Kidney (tissue), 14 donors: ENCODE data around the gene LDB1. TPM values are rescaled to one million over a fixed set of nuclear protein-coding genes. Genes with fewer than 3 reads are reported as not detected.

ENCODE experiments used
- DNase-seq, 5 donors: peaks; one replicate each; pipeline ENCODE4 v3.0.0-alpha.2; 2013 to 2020
- FAIRE-seq: peaks from 2 replicates; lab custom pipeline; 2012; peaks lifted over from hg19 to GRCh38; lab: Jason Lieb, UNC
- H3K27ac ChIP-seq, 2 donors: one replicate each; pipeline ENCODE4 v1.7.0; 2013; ENCODE audit warnings: low read depth in 2 of 2, low read length in 2 of 2, inconsistent platforms in 1 of 2
- H3K27me3 ChIP-seq: one replicate; pipeline ENCODE4 v1.7.1; 2013; ENCODE audit warnings: low read length, inconsistent platforms; ENCODE audit not compliant: control insufficient read depth, insufficient read depth
- H3K36me3 ChIP-seq, 3 donors: one replicate each; pipeline versions ENCODE4 v1.7.0 to v1.7.1; 2013; ENCODE audit warnings: low read length in 3 of 3, control low read depth in 1 of 3, inconsistent platforms in 1 of 3; ENCODE audit not compliant: insufficient read depth in 3 of 3, control insufficient read depth in 2 of 3
- H3K4me1 ChIP-seq, 3 donors: one replicate each; pipeline versions ENCODE4 v1.7.0 to v1.7.1; 2013; ENCODE audit warnings: low read length in 3 of 3, inconsistent platforms in 1 of 3, low read depth in 1 of 3; ENCODE audit not compliant: control insufficient read depth in 2 of 3, insufficient read depth in 2 of 3
- H3K4me3 ChIP-seq, 3 donors: one replicate each; pipeline versions ENCODE4 v1.7.0 to v1.8.1; 2013; ENCODE audit warnings: low read length in 3 of 3, control low read depth in 1 of 3, inconsistent platforms in 1 of 3
- H3K9ac ChIP-seq, 3 donors: one replicate each; pipeline versions ENCODE4 v1.7.0 to v1.7.1; 2013; ENCODE audit warnings: low read length in 3 of 3, control low read depth in 1 of 3, inconsistent platforms in 1 of 3
- H3K9me3 ChIP-seq, 3 donors: one replicate each; pipeline versions ENCODE4 v1.7.0 to v1.7.1; 2013; ENCODE audit warnings: low read length in 3 of 3, control low read depth in 1 of 3, inconsistent platforms in 1 of 3; ENCODE audit not compliant: control insufficient read depth in 2 of 3, insufficient read depth in 1 of 3
- CTCF ChIP-seq: IDR thresholded peaks from 3 replicates; pipeline ENCODE4 v1.5.1; 2012; ENCODE audit warnings: mild to moderate bottlenecking, moderate library complexity, borderline replicate concordance; ENCODE audit not compliant: insufficient read depth; ENCODE audit errors: extremely low read depth
- intact Hi-C: fragments of 100-400 bp; cut with DNase I; formaldehyde crosslinking; loops from one replicate; pipeline ENCODE4 v1.11.1; 2022
- polyA plus RNA-seq: library from polyadenylated mRNA; stranded (reverse); fragments of 350-450 nt; fragmentation: Illumina TruSeq; extraction: RNeasy Lipid Tissue Mini Kit (QIAGEN cat#74804); gene quantifications from one replicate; pipeline ENCODE4 v1.2.3, GENCODE V29; 2014; ENCODE audit warnings: low read depth, low replicate concordance; ENCODE audit not compliant: insufficient read depth
- total RNA-seq: library from RNA; stranded (reverse); fragmentation: NEBNext Ultra II Directional; extraction: Animal tissue kit (Norgen Biotek cat#: 25700); gene quantifications from one replicate; pipeline ENCODE4 v1.2.1, GENCODE V29; 2021
- donor health status: control.
- donor health status: control.
- donor health status: control.
- donor health status: control.
- donor health status: control.
- donor health status: DM: yes; HTN: yes; CAD: no.
- donor health status: Normal renal cell carcinoma (clear cell type).

Gene LDB1
- total and polyA plus RNA-seq, 2 donors from 2014 or later = 27.9 to 56.1 TPM

DNA sequence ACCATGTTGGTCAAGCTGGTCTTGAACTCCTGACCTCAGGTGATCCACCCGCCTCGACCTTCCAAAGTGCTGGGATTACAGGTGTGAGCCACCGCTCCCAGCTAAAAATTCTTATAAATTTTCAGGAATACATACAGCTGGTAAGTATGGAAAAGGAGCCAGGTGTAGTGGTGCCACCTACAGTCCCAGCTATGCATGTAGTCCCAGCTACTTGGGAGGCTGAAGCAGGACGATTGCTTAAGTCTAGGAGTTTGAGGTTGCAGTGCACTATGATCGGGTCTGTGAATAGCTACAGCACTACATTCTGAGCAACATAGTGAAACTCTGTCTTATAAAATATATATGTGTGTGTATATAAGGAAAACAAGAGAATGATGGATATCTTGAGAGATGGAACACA, 19.0 kb downstream of the LDB1 start:
- no peaks in the 10 kb centered on the region for H3K4me1 ChIP-seq
- no peak for DNase-seq
- peaks cover 0 to 7% (median 0%) of the 10 kb centered on the region in 3 donors for H3K36me3 ChIP-seq
- no peak overlapping the region for H3K27ac ChIP-seq
- no peaks in the 10 kb centered on the region for H3K9me3 ChIP-seq
- H3K4me3 ChIP-seq = no peak overlapping the region
- intact Hi-C loops = no loop called here
- no peak for TF ChIP-seq CTCF
- no peaks in the 10 kb centered on the region for H3K27me3 ChIP-seq
- no peak overlapping the region for H3K9ac ChIP-seq
- FAIRE-seq = no peak

DNA sequence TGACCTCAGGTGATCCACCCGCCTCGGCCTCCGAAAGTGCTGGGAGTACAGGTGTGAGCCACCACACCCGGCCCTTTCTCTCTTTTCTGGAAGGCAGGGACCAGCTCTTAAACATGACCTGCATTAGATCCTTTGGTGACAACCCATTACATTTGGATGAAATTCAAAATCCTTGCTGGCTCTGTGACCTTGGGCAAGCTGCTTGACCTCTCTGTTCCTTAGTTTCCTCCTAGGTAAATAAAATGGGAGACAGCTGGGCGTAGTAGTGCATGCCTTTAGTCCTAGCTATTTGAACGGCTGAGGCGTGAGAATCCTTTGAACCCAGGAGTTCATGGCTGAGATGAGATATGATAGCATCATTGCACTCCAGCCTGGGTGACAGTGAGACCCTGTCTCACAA, 23.7 kb downstream of the LDB1 start:
- DNase-seq = no peak

GRCh38 chr10:102090772-102091171, 29.4 kb downstream of the LDB1 start:
- intact Hi-C loops = no loop called here
- no peak for FAIRE-seq
- TF ChIP-seq CTCF = no peak

More for the DNA sequence above, 23.7 kb downstream of the LDB1 start:
- FAIRE-seq = no peak
- intact Hi-C loops = no loop called here
- Histone ChIP-seq H3K4me1 (no peaks in the 10 kb centered on the region), H3K36me3 (no peaks in the 10 kb centered on the region), H3K9ac (no peak overlapping the region), H3K9me3 (no peaks in the 10 kb centered on the region), H3K27me3 (no peaks in the 10 kb centered on the region), H3K27ac (no peak overlapping the region), H3K4me3 (no peak overlapping the region)
- TF ChIP-seq CTCF = no peak

GRCh38 chr10:102086196-102086595, 34.0 kb downstream of the LDB1 start:
- TF ChIP-seq CTCF = no peak
- Histone ChIP-seq H3K9ac (no peak overlapping the region), H3K9me3 (no peaks in the 10 kb centered on the region), H3K27me3 (no peaks in the 10 kb centered on the region), H3K4me3 (no peak overlapping the region), H3K4me1 (no peaks in the 10 kb centered on the region), H3K27ac (no peak overlapping the region), H3K36me3 (no peaks in the 10 kb centered on the region)
- DNase-seq = no peak
- intact Hi-C loops = no loop called here
- no peak for FAIRE-seq

More at GRCh38 chr10:102090772-102091171, 29.4 kb downstream of the LDB1 start:
- Histone ChIP-seq H3K4me3 (no peak overlapping the region), H3K27me3 (no peaks in the 10 kb centered on the region), H3K9ac (no peak overlapping the region), H3K9me3 (no peaks in the 10 kb centered on the region), H3K27ac (no peak overlapping the region), H3K4me1 (no peaks in the 10 kb centered on the region), H3K36me3 (no peaks in the 10 kb centered on the region)
- no peak for DNase-seq
